WTC11 (cell line): ENCODE measurements around the gene ITM2C. TPM values are rescaled to one million over a fixed set of nuclear protein-coding genes. Genes with fewer than 3 reads are reported as not detected.
A peak's percentile ranks its signal among the peaks of the same experiment; 100 is the strongest.

Source experiments
- ATAC-seq: fragments of 200-7000 bp; cut with Tn5 transposase; 2 replicates; pipeline ENCODE4 v1.10.0; 2021; ENCODE audit warnings: mild to moderate bottlenecking, moderate library complexity
- CTCF ChIA-PET: fragments of 300-600 bp; sonication (Branson Sonifier 250); formaldehyde crosslinking; loops from one replicate; lab custom pipeline; 2021; ENCODE audit warnings: antibody characterized with exemption; lab: Charles Lee
- POLR2A ChIA-PET: fragments of 350-600 bp; sonication (Branson Sonifier 250); formaldehyde crosslinking; loops from one replicate; lab custom pipeline; 2021; ENCODE audit warnings: antibody characterized with exemption; lab: Charles Lee
- DNase-seq: peaks from one replicate; pipeline ENCODE4 v3.0.0; 2021; ENCODE audit warnings: low spot score
- H3K27ac Mint-ChIP-seq: 2 replicates; pipeline ENCODE4 v1.8.0; 2021; ENCODE audit warnings: mixed read lengths
- H3K27me3 Mint-ChIP-seq: 2 replicates; pipeline ENCODE4 v1.8.0; 2021; ENCODE audit warnings: low read depth, mild to moderate bottlenecking, moderate library complexity, mixed read lengths
- H3K36me3 Mint-ChIP-seq: 2 replicates; pipeline ENCODE4 v1.8.0; 2021; ENCODE audit warnings: mixed read lengths
- H3K4me1 Mint-ChIP-seq: 2 replicates; pipeline ENCODE4 v1.8.0; 2022; ENCODE audit warnings: mixed read lengths
- H3K4me3 Mint-ChIP-seq: 2 replicates; pipeline ENCODE4 v1.8.0; 2021; ENCODE audit warnings: mild to moderate bottlenecking, moderate library complexity, mixed read lengths
- H3K9me3 Mint-ChIP-seq: 2 replicates; pipeline ENCODE4 v1.8.0; 2021; ENCODE audit warnings: mixed read lengths
- CBFB ChIP-seq: sonication (generic); formaldehyde crosslinking; IDR thresholded peaks from 2 replicates; pipeline ENCODE4 v1.8.1; 2022; ENCODE audit warnings: mild to moderate bottlenecking, low read depth, missing genetic modification reagents
- FOXK1 ChIP-seq: sonication (generic); formaldehyde crosslinking; IDR thresholded peaks from 2 replicates; pipeline ENCODE4 v1.8.0; 2022; ENCODE audit warnings: mild to moderate bottlenecking, moderate library complexity, missing genetic modification reagents
- GABPB1 ChIP-seq: sonication (generic); formaldehyde crosslinking; IDR thresholded peaks from 2 replicates; pipeline ENCODE4 v1.8.1; 2023; ENCODE audit warnings: mild to moderate bottlenecking, missing genetic modification reagents
- GTF2I ChIP-seq: fragments of 250-450 bp; sonication (Bioruptor Pico); conservative IDR thresholded peaks from 2 replicates; pipeline ENCODE4 v1.4.0; 2021; ENCODE audit warnings: mild to moderate bottlenecking
- NFE2L1 ChIP-seq: sonication (generic); formaldehyde crosslinking; IDR thresholded peaks from 2 replicates; pipeline ENCODE4 v1.8.1; 2023; ENCODE audit warnings: missing genetic modification reagents
- NFYB ChIP-seq: sonication (generic); formaldehyde crosslinking; conservative IDR thresholded peaks from 2 replicates; pipeline ENCODE4 v1.8.0; 2022; ENCODE audit warnings: low read depth, missing genetic modification reagents
- SOX15 ChIP-seq: fragments of 250-450 bp; sonication (Bioruptor Pico); IDR thresholded peaks from 2 replicates; pipeline ENCODE4 v1.9.0; 2021; ENCODE audit warnings: mild to moderate bottlenecking
- TEAD1 ChIP-seq: sonication (generic); formaldehyde crosslinking; IDR thresholded peaks from 2 replicates; pipeline ENCODE4 v1.8.0; 2022; ENCODE audit warnings: mild to moderate bottlenecking, missing genetic modification reagents
- TEAD4 ChIP-seq: sonication (generic); formaldehyde crosslinking; IDR thresholded peaks from 2 replicates; pipeline ENCODE4 v1.8.0; 2022; ENCODE audit warnings: mild to moderate bottlenecking, missing genetic modification reagents
- TP53 ChIP-seq: sonication (generic); formaldehyde crosslinking; IDR thresholded peaks from 2 replicates; pipeline ENCODE4 v1.8.1; 2023; ENCODE audit warnings: mild to moderate bottlenecking, missing genetic modification reagents
- ZNF232 ChIP-seq: sonication (generic); formaldehyde crosslinking; IDR thresholded peaks from 2 replicates; pipeline ENCODE4 v1.8.0; 2022; ENCODE audit warnings: mild to moderate bottlenecking, missing genetic modification reagents
- ZNF416 ChIP-seq: fragments of 250-450 bp; sonication (Bioruptor Pico); IDR thresholded peaks from 2 replicates; pipeline ENCODE4 v1.9.0; 2021; ENCODE audit warnings: mild to moderate bottlenecking, inconsistent platforms
- ZNF423 ChIP-seq: fragments of 250-450 bp; sonication (Bioruptor Pico); IDR thresholded peaks from 2 replicates; pipeline ENCODE4 v2.1.2; 2022; ENCODE audit warnings: mild to moderate bottlenecking, moderate library complexity
- total RNA-seq: library from RNA; stranded (reverse); gene quantifications from 3 replicates; pipeline ENCODE4 v1.2.3, GENCODE V29; 2021
- TF ChIP-seq, protein P1 (sequence below): sonication (generic); formaldehyde crosslinking; IDR thresholded peaks from 2 replicates; pipeline ENCODE4 v1.8.1; 2022; ENCODE audit warnings: missing genetic modification reagents, borderline replicate concordance
- TF ChIP-seq, protein P2 (sequence below): sonication (generic); formaldehyde crosslinking; IDR thresholded peaks from 2 replicates; pipeline ENCODE4 v1.8.1; 2022; ENCODE audit warnings: mild to moderate bottlenecking, missing genetic modification reagents, moderate library complexity, borderline replicate concordance
- TF ChIP-seq, protein P3 (sequence below): sonication (generic); formaldehyde crosslinking; conservative IDR thresholded peaks from 2 replicates; pipeline ENCODE4 v1.8.1; 2022; ENCODE audit warnings: mild to moderate bottlenecking, missing genetic modification reagents
- TF ChIP-seq, protein P4 (sequence below): fragments of 250-450 bp; sonication (Bioruptor Pico); IDR thresholded peaks from 2 replicates; pipeline ENCODE4 v1.9.0; 2021; ENCODE audit warnings: mild to moderate bottlenecking
- TF ChIP-seq, protein P5 (sequence below): sonication (generic); formaldehyde crosslinking; IDR thresholded peaks from 2 replicates; pipeline ENCODE4 v1.8.1; 2023; ENCODE audit warnings: mild to moderate bottlenecking, missing genetic modification reagents, borderline replicate concordance
- TF ChIP-seq, protein P6 (sequence below): fragments of 250-450 bp; sonication (Bioruptor Pico); IDR thresholded peaks from 2 replicates; pipeline ENCODE4 v1.9.0; 2021; ENCODE audit warnings: mild to moderate bottlenecking, borderline replicate concordance
- TF ChIP-seq, protein P7 (sequence below): fragments of 250-450 bp; sonication (Bioruptor Pico); IDR thresholded peaks from 2 replicates; pipeline ENCODE4 v1.9.0; 2021; ENCODE audit warnings: moderate library complexity, mild to moderate bottlenecking, inconsistent platforms, borderline replicate concordance

ITM2C gene
- total RNA-seq, 1 experiment from 2014 or later: 316 TPM

DNA sequence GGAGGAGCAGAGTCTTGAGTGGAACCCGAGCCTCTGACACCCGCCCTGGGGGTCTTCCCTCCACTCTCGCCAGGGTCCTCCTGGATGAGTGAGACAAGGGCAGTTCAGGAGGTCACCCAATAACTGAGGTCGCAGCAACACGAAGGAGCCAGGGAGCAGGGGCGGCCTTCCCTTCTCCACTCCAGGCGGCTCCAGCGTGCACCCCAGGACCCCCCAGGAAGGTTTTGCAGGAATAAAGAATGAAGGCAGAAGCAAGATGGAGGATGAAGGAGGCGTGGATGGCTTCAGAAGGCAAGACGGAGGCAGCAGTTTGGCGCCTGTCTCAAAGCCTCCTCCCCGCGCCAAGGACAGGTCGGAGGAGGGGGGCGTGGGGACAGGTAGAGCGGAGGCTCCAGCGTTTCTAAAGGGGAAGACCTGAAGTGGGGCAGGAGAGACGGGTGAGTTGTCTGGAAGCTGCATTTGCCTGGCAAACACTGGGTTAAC is 579 bp upstream of the ITM2C start:
- ChIA-PET CTCF (interaction anchor here (0.7 to 1.8 kb wide), 7 partner anchors 9 to 152 kb away, joined by 3 to 5 read pairs (median 4); no protein-coding TSS in a partner anchor), POLR2A (interaction anchor here (0.9 kb wide), 1 partner anchor 128 kb away, joined by 3 read pairs; no protein-coding TSS in a partner anchor)
- Mint-ChIP-seq H3K27me3 (no peaks in the 10 kb centered on the region; the same call in 1 of the 2 replicates), H3K27ac (peak overlapping the region; percentile 97), H3K36me3 (no peaks in the 10 kb centered on the region), H3K9me3 (peaks cover 7% of the 10 kb centered on the region; the same call in 1 of the 2 replicates), H3K4me3 (peak overlapping the region; percentile 94), H3K4me1 (peaks cover 62% of the 10 kb centered on the region)
- DNase-seq (no peak), ATAC-seq (no peak)
- TF ChIP-seq NFE2L1 (peak; percentile 57; the same call in 1 of the 2 replicates), FOXK1 (CRISPR knock-in tag) (0 out of 2 replicates have a peak, but pooled peaks have one; percentile 25)
- TF ChIP-seq, protein P1, sequence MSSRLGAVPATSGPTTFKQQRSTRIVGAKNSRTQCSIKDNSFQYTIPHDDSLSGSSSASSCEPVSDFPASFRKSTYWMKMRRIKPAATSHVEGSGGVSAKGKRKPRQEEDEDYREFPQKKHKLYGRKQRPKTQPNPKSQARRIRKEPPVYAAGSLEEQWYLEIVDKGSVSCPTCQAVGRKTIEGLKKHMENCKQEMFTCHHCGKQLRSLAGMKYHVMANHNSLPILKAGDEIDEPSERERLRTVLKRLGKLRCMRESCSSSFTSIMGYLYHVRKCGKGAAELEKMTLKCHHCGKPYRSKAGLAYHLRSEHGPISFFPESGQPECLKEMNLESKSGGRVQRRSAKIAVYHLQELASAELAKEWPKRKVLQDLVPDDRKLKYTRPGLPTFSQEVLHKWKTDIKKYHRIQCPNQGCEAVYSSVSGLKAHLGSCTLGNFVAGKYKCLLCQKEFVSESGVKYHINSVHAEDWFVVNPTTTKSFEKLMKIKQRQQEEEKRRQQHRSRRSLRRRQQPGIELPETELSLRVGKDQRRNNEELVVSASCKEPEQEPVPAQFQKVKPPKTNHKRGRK (CRISPR knock-in tag): no peak

DNA sequence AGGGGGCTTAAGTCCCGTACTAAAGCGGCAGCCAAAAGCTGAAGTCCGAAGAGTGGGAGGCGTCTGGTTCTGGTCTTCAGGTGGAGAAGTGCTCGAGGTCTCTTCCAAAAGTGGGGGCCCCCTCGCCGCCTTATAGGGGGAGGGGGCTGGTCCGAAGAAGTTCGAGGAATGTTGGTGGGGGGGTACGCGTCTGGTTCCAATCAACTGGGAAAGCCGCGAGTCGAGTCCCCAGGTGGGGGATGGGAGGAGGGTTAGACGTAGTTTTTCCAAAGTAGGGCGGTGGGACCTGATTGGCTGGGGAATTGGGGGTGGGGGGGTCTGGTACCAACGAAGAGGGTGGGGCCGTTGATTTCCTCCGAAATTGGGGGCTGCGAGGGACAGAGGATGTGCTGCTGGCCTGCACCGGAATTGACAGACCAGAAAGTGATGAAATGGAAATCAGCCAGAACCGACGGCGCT is 594 bp downstream of the ITM2C start:
- H3K4me1 Mint-ChIP-seq: peaks cover 74% of the 10 kb centered on the region
- DNase-seq: peak; percentile 57
- TF ChIP-seq GTF2I (CRISPR knock-in tag) (no peak), TEAD1 (CRISPR knock-in tag) (no peak), ZNF423 (no peak), ZNF232 (CRISPR knock-in tag) (no peak), TP53 (no peak), ZNF416 (CRISPR knock-in tag) (no peak), NFYB (CRISPR knock-in tag) (no peak), GABPB1 (CRISPR knock-in tag) (no peak), SOX15 (no peak), TEAD4 (CRISPR knock-in tag) (no peak), CBFB (CRISPR knock-in tag) (no peak)
- TF ChIP-seq, protein P2, sequence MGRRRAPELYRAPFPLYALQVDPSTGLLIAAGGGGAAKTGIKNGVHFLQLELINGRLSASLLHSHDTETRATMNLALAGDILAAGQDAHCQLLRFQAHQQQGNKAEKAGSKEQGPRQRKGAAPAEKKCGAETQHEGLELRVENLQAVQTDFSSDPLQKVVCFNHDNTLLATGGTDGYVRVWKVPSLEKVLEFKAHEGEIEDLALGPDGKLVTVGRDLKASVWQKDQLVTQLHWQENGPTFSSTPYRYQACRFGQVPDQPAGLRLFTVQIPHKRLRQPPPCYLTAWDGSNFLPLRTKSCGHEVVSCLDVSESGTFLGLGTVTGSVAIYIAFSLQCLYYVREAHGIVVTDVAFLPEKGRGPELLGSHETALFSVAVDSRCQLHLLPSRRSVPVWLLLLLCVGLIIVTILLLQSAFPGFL (CRISPR knock-in tag): no peak
- TF ChIP-seq, protein P3, sequence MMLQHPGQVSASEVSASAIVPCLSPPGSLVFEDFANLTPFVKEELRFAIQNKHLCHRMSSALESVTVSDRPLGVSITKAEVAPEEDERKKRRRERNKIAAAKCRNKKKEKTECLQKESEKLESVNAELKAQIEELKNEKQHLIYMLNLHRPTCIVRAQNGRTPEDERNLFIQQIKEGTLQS: no peak
- TF ChIP-seq, protein P4, sequence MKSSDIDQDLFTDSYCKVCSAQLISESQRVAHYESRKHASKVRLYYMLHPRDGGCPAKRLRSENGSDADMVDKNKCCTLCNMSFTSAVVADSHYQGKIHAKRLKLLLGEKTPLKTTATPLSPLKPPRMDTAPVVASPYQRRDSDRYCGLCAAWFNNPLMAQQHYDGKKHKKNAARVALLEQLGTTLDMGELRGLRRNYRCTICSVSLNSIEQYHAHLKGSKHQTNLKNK (CRISPR knock-in tag): no peak
- TF ChIP-seq, protein P5, sequence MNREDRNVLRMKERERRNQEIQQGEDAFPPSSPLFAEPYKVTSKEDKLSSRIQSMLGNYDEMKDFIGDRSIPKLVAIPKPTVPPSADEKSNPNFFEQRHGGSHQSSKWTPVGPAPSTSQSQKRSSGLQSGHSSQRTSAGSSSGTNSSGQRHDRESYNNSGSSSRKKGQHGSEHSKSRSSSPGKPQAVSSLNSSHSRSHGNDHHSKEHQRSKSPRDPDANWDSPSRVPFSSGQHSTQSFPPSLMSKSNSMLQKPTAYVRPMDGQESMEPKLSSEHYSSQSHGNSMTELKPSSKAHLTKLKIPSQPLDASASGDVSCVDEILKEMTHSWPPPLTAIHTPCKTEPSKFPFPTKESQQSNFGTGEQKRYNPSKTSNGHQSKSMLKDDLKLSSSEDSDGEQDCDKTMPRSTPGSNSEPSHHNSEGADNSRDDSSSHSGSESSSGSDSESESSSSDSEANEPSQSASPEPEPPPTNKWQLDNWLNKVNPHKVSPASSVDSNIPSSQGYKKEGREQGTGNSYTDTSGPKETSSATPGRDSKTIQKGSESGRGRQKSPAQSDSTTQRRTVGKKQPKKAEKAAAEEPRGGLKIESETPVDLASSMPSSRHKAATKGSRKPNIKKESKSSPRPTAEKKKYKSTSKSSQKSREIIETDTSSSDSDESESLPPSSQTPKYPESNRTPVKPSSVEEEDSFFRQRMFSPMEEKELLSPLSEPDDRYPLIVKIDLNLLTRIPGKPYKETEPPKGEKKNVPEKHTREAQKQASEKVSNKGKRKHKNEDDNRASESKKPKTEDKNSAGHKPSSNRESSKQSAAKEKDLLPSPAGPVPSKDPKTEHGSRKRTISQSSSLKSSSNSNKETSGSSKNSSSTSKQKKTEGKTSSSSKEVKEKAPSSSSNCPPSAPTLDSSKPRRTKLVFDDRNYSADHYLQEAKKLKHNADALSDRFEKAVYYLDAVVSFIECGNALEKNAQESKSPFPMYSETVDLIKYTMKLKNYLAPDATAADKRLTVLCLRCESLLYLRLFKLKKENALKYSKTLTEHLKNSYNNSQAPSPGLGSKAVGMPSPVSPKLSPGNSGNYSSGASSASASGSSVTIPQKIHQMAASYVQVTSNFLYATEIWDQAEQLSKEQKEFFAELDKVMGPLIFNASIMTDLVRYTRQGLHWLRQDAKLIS (CRISPR knock-in tag): no peak
- TF ChIP-seq, protein P6, sequence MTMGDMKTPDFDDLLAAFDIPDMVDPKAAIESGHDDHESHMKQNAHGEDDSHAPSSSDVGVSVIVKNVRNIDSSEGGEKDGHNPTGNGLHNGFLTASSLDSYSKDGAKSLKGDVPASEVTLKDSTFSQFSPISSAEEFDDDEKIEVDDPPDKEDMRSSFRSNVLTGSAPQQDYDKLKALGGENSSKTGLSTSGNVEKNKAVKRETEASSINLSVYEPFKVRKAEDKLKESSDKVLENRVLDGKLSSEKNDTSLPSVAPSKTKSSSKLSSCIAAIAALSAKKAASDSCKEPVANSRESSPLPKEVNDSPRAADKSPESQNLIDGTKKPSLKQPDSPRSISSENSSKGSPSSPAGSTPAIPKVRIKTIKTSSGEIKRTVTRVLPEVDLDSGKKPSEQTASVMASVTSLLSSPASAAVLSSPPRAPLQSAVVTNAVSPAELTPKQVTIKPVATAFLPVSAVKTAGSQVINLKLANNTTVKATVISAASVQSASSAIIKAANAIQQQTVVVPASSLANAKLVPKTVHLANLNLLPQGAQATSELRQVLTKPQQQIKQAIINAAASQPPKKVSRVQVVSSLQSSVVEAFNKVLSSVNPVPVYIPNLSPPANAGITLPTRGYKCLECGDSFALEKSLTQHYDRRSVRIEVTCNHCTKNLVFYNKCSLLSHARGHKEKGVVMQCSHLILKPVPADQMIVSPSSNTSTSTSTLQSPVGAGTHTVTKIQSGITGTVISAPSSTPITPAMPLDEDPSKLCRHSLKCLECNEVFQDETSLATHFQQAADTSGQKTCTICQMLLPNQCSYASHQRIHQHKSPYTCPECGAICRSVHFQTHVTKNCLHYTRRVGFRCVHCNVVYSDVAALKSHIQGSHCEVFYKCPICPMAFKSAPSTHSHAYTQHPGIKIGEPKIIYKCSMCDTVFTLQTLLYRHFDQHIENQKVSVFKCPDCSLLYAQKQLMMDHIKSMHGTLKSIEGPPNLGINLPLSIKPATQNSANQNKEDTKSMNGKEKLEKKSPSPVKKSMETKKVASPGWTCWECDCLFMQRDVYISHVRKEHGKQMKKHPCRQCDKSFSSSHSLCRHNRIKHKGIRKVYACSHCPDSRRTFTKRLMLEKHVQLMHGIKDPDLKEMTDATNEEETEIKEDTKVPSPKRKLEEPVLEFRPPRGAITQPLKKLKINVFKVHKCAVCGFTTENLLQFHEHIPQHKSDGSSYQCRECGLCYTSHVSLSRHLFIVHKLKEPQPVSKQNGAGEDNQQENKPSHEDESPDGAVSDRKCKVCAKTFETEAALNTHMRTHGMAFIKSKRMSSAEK (CRISPR knock-in tag): no peak
- TF ChIP-seq, protein P7, sequence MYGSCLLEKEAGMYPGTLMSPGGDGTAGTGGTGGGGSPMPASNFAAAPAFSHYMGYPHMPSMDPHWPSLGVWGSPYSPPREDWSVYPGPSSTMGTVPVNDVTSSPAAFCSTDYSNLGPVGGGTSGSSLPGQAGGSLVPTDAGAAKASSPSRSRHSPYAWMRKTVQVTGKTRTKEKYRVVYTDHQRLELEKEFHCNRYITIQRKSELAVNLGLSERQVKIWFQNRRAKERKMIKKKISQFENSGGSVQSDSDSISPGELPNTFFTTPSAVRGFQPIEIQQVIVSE (CRISPR knock-in tag): no peak
- TF ChIP-seq, all 79 proteins: peak for 0
- Mint-ChIP-seq H3K27me3 (no peaks in the 10 kb centered on the region; the same call in 1 of the 2 replicates), H3K9me3 (no peaks in the 10 kb centered on the region), H3K27ac (peak overlapping the region; percentile 84), H3K4me3 (peak overlapping the region; percentile 88), H3K36me3 (no peaks in the 10 kb centered on the region)
- POLR2A ChIA-PET: interaction anchor here (1.5 kb wide), 1 partner anchor 11 kb away, joined by 3 read pairs; no protein-coding TSS in a partner anchor
- CTCF ChIA-PET: interaction anchor here (0.6 to 1.8 kb wide), 8 partner anchors 8 to 535 kb away, joined by 3 to 5 read pairs (median 4); no protein-coding TSS in a partner anchor
- no peak for ATAC-seq
